ENCODE data around the gene KRT37.
"Not testable (repeated sequence)": the region's sequence is repeated elsewhere in the genome, so short reads cannot be mapped to it uniquely, and the experiment has no call there.

Gene KRT37

DNA sequence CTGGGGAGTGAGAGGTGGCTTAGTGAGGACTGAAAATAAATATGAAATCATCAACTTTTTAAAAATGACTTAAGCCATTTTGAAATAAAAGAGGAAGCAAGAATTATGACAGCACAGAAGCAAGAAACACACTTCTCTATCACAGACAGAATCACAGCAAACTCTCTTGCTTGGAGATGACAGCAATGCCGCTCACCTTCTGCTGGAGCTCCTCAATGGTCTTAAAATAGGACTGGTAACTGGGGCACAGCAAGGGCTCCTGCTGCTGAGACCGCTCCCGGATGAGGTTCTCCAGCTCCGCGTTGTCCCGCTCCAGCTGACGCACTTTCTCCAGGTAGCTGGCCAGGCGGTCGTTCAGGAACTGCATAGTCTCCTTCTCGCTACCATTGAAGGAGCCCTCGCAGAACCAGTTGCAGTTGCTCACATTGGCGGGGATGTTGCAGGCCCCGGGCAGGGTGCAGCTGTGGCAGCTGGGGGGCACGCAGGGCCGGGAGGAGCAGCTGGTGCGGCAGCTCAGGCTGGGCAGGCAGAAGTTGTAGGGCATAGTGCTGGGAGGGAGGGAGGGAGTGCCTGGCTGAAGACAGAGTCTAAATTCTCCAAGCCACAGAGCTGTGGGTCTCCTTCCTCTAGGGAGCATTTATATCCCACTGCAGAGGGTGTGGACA, 27.3 kb downstream of the KRT37 start, which contains the start of gene KRT31:
Gene KRT31 (minus strand): TSS at position 613 of the 665 bp plus-strand sequence. CDS start 69 bp downstream, at position 544.
- TF ChIP-seq, protein P1, sequence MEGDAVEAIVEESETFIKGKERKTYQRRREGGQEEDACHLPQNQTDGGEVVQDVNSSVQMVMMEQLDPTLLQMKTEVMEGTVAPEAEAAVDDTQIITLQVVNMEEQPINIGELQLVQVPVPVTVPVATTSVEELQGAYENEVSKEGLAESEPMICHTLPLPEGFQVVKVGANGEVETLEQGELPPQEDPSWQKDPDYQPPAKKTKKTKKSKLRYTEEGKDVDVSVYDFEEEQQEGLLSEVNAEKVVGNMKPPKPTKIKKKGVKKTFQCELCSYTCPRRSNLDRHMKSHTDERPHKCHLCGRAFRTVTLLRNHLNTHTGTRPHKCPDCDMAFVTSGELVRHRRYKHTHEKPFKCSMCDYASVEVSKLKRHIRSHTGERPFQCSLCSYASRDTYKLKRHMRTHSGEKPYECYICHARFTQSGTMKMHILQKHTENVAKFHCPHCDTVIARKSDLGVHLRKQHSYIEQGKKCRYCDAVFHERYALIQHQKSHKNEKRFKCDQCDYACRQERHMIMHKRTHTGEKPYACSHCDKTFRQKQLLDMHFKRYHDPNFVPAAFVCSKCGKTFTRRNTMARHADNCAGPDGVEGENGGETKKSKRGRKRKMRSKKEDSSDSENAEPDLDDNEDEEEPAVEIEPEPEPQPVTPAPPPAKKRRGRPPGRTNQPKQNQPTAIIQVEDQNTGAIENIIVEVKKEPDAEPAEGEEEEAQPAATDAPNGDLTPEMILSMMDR (IDR thresholded peaks at IDR 0.05; ENCODE audit: insufficient read depth, low read depth, low read length, missing control alignments) = no peak

DNA sequence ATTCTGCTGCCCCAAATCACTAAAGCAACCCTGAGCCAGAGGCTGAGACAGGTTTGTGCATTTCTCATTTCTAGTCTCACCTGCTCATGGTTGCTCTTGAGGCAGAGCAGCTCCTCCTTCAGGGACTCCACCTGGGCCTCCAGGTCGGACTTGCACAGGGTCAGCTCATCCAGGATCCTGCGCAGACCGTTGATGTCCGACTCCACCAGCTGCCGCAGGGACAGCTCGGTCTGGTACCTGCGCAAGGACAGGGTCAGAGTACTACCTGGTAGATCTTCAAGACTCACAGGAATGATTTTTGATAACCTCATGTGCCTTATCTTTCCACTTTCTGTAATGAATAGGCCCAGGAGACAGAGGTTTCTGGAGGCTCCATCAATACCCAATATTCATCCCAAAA, 28.0 kb downstream of the KRT37 start:
- no peak for DNase-seq (ENCODE audit: low read depth)
- H3K4me3 ChIP-seq (ENCODE audit: low read depth, low read length) = no peak overlapping the region

More for the DNA sequence above, 27.3 kb downstream of the KRT37 start, which contains the start of gene KRT31:
- H3K4me3 ChIP-seq (ENCODE audit: low read depth, low read length) = no peak within 1 kb of the TSS
- DNase-seq (ENCODE audit: low read depth) = no peak

DNA sequence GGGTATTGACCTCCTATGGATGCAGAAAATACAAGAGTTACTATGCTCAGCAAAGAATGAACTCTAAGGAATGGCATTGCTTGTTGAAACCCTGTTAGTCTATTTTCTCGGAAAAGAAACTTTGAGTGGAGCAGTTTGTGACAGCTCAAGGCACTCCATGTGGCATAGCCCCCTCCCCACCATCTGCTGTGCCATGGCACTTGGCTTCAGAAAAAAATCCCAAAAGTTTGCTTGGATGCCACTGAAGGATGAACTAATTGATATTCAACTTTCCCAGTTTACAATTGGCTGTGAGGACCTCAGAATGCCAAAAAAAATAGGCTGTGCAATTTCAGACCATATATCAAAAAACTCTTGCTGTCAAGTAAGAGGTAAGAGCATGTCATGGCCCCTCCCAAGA, 28.8 kb downstream of the KRT37 start:
- TF ChIP-seq, protein P1 (IDR thresholded peaks at IDR 0.05; ENCODE audit: insufficient read depth, low read depth, low read length, missing control alignments) = no peak
- DNase-seq (ENCODE audit: low read depth) = no peak
- H3K4me3 ChIP-seq (ENCODE audit: low read depth, low read length) = no peak overlapping the region

More for the DNA sequence above, 28.0 kb downstream of the KRT37 start:
- TF ChIP-seq, protein P1 (IDR thresholded peaks at IDR 0.05; ENCODE audit: insufficient read depth, low read depth, low read length, missing control alignments) = no peak

DNA sequence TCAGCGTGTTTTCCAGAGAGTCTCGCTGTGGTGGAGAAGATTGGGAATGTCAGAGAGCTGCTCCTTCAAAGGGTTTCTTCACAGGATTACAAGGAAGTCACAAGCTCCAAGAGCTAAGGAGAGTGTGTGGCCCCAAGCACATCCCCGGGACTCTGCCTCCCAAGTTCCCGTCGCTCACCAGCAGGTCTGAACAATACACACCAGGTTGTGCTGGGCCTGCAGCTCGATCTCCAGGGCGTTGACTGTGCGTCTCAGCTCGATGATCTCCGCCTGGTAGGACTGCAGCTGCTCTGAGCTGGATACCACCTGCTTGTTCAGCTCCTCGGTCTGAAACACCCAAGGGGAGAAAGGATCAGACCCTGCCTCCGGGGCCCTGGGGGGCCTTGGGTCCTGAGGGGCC, 29.3 kb downstream of the KRT37 start:
- DNase-seq (ENCODE audit: low read depth); H3K4me3 ChIP-seq (ENCODE audit: low read depth, low read length): not testable (repeated sequence)

GRCh38 chr17:41394254-41394996, 30.0 kb downstream of the KRT37 start:
- TF ChIP-seq, protein P1 (IDR thresholded peaks at IDR 0.05; ENCODE audit: insufficient read depth, low read depth, low read length, missing control alignments) = no peak
- no peak for DNase-seq (ENCODE audit: low read depth)
- no peak overlapping the region for H3K4me3 ChIP-seq (ENCODE audit: low read depth, low read length)

GRCh38 chr17:41393826-41394225, 30.6 kb downstream of the KRT37 start:
- TF ChIP-seq, protein P1 (IDR thresholded peaks at IDR 0.05; ENCODE audit: insufficient read depth, low read depth, low read length, missing control alignments) = no peak
- DNase-seq (ENCODE audit: low read depth) = no peak
- no peak overlapping the region for H3K4me3 ChIP-seq (ENCODE audit: low read depth, low read length)

DNA sequence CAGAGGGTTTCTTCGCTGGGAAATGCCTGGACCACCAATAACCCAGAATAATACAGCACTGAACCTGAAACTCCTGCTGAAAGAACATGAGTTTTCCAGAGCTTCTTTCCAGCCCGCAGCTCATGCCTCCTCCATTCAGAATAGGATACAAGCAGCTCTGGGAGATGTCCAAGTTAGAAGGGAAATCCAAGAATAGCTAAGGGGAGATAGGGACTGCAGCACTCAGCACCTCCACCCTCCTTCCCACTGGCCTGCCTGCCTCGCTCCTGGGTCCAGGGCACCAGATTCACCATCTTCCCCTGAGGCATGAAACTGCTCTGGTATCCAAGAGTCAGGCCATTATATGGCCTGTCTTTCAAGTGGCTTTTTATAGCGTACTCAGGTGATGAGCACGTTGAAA, 31.1 kb downstream of the KRT37 start:
- DNase-seq (ENCODE audit: low read depth) = no peak
- TF ChIP-seq, protein P1 (IDR thresholded peaks at IDR 0.05; ENCODE audit: insufficient read depth, low read depth, low read length, missing control alignments) = no peak
- no peak overlapping the region for H3K4me3 ChIP-seq (ENCODE audit: low read depth, low read length)
